ENCODE measurements around the gene DNAJC3. TPM values are rescaled to one million over a fixed set of nuclear protein-coding genes. Genes with fewer than 3 reads are reported as not detected.

Gene DNAJC3
- polyA plus RNA-seq, 1 donor (not counting 4 experiments of a cell fraction or from before 2014, with no cell fraction given), result 23.8 TPM

DNA sequence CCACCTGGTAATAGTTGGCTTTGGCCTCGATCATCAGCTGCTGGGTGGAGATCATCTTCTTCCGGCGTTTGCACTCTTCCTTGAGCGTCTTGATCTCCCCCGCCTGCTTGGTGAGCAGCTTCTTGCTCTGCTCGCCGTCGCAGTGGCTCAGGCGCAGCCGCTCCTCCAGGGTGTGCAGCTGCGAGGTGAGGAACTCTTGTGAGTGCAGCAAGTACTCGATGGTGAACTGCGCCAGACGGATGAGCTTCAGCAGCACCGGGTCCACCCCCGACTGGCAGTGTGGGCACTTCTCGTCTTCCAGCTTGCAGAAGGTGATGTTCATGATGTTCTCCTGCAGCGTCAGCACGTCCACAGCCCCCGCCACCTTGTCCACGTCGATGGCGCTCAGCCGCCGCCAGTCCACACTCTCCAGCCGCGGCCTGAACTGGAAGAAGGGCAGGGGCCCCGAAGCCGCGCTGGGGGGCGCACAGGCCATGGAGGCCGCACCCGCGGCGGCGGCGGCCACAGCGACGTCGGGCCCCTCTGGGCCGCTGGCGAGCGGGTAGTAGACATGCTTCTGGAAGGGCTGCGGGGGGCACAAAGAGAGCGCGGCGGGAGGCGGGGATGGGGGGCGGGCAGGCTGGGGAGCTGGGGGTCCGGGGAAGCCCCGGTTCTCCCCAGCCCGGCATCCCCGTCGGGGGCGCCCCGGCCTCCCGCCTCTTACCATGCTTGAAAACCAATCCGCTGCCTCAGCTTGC lies 35.5 kb upstream of the DNAJC3 start:
- Histone ChIP-seq H4K20me1 (ENCODE audit: control insufficient read depth, extremely low read depth, insufficient read depth, low read length) (no peaks in the 10 kb centered on the region), H3K27ac (ENCODE audit: control insufficient read depth, insufficient read depth, low read length) (no peak overlapping the region), H2AFZ (ENCODE audit: control insufficient read depth, low read length) (no peak overlapping the region), H3K4me1 (ENCODE audit: control insufficient read depth, extremely low read depth, insufficient read depth, low read length) (peaks cover 4% of the 10 kb centered on the region), H3K9me1 (ENCODE audit: control insufficient read depth, extremely low read depth, insufficient read depth, low read length) (no peaks in the 10 kb centered on the region), H3K79me2 (ENCODE audit: control insufficient read depth, insufficient read depth, low read length) (no peaks in the 10 kb centered on the region), H3K36me3 (ENCODE audit: control insufficient read depth in 2 of 2, extremely low read depth in 1 of 2, insufficient read depth in 2 of 2, low read length in 2 of 2) (no peaks in the 10 kb centered on the region), H3K9ac (ENCODE audit: control insufficient read depth, extremely low read depth, insufficient read depth, low read length) (no peak overlapping the region), H3K4me3 (ENCODE audit: control insufficient read depth in 2 of 3, extremely low read depth in 1 of 3, insufficient read depth in 2 of 3, low read depth in 1 of 3, low read length in 3 of 3) (no peak overlapping the region), H3K27me3 (ENCODE audit: control insufficient read depth, extremely low read depth, insufficient read depth, low read length) (peaks cover 21% of the 10 kb centered on the region), H3K4me2 (ENCODE audit: control insufficient read depth, extremely low read depth, insufficient read depth, low read depth, low read length) (no peak overlapping the region), H3K9me3 (ENCODE audit: control insufficient read depth, low read depth, low read length) (no peaks in the 10 kb centered on the region)
- DNase-seq (ENCODE audit: low read depth, low spot score) (no peak), FAIRE-seq (no peak)
- dilution Hi-C loops (cut with MboI; ENCODE audit: extremely low pct_ligation_motif_present, low sequenced_read_pairs), result no loop called here
- TF ChIP-seq, protein P1, sequence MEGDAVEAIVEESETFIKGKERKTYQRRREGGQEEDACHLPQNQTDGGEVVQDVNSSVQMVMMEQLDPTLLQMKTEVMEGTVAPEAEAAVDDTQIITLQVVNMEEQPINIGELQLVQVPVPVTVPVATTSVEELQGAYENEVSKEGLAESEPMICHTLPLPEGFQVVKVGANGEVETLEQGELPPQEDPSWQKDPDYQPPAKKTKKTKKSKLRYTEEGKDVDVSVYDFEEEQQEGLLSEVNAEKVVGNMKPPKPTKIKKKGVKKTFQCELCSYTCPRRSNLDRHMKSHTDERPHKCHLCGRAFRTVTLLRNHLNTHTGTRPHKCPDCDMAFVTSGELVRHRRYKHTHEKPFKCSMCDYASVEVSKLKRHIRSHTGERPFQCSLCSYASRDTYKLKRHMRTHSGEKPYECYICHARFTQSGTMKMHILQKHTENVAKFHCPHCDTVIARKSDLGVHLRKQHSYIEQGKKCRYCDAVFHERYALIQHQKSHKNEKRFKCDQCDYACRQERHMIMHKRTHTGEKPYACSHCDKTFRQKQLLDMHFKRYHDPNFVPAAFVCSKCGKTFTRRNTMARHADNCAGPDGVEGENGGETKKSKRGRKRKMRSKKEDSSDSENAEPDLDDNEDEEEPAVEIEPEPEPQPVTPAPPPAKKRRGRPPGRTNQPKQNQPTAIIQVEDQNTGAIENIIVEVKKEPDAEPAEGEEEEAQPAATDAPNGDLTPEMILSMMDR (optimal IDR thresholded peaks at IDR 0.05 in 1 of 3, IDR thresholded peaks at IDR 0.05 in 1 of 3, conservative IDR thresholded peaks at IDR 0.05 in 1 of 3; ENCODE audit: extremely low read depth in 1 of 3, insufficient read depth in 2 of 3, low read length in 3 of 3), result no peak
- TF ChIP-seq EZH2 (IDR thresholded peaks at IDR 0.05; ENCODE audit: low read length), result peak; percentile 91

DNA sequence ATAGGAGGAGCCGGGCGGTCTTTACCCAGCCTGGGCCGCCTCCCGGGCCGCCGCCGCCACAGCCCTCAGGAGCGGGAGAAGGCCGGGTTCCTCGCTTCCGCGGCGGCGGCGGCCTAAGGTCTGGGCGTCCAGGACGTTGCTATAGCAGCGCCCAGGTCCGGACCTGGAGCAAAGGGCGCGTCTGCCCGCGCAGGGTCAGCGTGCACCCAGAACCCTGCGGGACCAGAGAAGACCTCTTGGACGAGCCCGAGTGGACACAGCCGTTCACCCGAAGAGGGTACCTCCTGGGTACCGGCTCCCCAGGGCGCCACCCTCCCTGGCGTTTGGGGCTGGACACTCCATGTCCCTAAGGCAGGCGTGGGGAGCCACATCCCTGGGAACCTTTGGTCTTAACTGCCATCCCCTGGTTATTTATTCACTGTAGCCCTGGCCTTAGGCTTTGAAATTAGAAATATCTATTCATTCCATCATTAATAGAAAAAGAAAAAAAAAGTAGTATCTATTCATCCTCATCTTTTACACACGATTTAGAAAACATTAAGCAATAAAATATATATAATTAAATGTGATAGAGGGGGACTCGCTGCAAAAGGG lies 34.8 kb upstream of the DNAJC3 start:
- Histone ChIP-seq H4K20me1 (ENCODE audit: control insufficient read depth, extremely low read depth, insufficient read depth, low read length) (no peaks in the 10 kb centered on the region), H3K9me1 (ENCODE audit: control insufficient read depth, extremely low read depth, insufficient read depth, low read length) (no peaks in the 10 kb centered on the region), H3K9ac (ENCODE audit: control insufficient read depth, extremely low read depth, insufficient read depth, low read length) (no peak overlapping the region), H2AFZ (ENCODE audit: control insufficient read depth, low read length) (peak overlapping the region; percentile 37), H3K79me2 (ENCODE audit: control insufficient read depth, insufficient read depth, low read length) (no peaks in the 10 kb centered on the region), H3K27ac (ENCODE audit: control insufficient read depth, insufficient read depth, low read length) (no peak overlapping the region), H3K4me1 (ENCODE audit: control insufficient read depth, extremely low read depth, insufficient read depth, low read length) (peaks cover 4% of the 10 kb centered on the region), H3K9me3 (ENCODE audit: control insufficient read depth, low read depth, low read length) (no peaks in the 10 kb centered on the region), H3K4me3 (ENCODE audit: control insufficient read depth in 2 of 3, extremely low read depth in 1 of 3, insufficient read depth in 2 of 3, low read depth in 1 of 3, low read length in 3 of 3) (peak overlapping the region in 2 of 3 experiments; percentile 5 to 34), H3K4me2 (ENCODE audit: control insufficient read depth, extremely low read depth, insufficient read depth, low read depth, low read length) (peak overlapping the region; percentile 45), H3K36me3 (ENCODE audit: control insufficient read depth in 2 of 2, extremely low read depth in 1 of 2, insufficient read depth in 2 of 2, low read length in 2 of 2) (no peaks in the 10 kb centered on the region), H3K27me3 (ENCODE audit: control insufficient read depth, extremely low read depth, insufficient read depth, low read length) (peaks cover 21% of the 10 kb centered on the region)
- DNase-seq (ENCODE audit: low read depth, low spot score), result no peak
- no peak for FAIRE-seq
- peak; percentile 73 for TF ChIP-seq EZH2 (IDR thresholded peaks at IDR 0.05; ENCODE audit: low read length)
- TF ChIP-seq, protein P1 (optimal IDR thresholded peaks at IDR 0.05 in 1 of 3, IDR thresholded peaks at IDR 0.05 in 1 of 3, conservative IDR thresholded peaks at IDR 0.05 in 1 of 3; ENCODE audit: extremely low read depth in 1 of 3, insufficient read depth in 2 of 3, low read length in 3 of 3), result no peak
- dilution Hi-C loops (cut with MboI; ENCODE audit: extremely low pct_ligation_motif_present, low sequenced_read_pairs), result no loop called here
